Lower lobe of right lung (tissue), 2 donors: ENCODE measurements around the gene PALLD. TPM values are rescaled to one million over a fixed set of nuclear protein-coding genes. Genes with fewer than 3 reads are reported as not detected.

Source experiments
- ATAC-seq, 2 donors: fragments of 200-7000 bp; cut with Tn5 transposase; one replicate each; pipeline ENCODE4 v1.9.1; 2020 to 2022; ENCODE audit warnings: mild to moderate bottlenecking in 2 of 2, moderate library complexity in 2 of 2
- DNase-seq: peaks from one replicate; pipeline ENCODE4 v3.0.0-alpha.2; 2020
- H3K27ac ChIP-seq: fragments of 200-600 bp; one replicate; pipeline ENCODE4 v1.8.0; 2022
- H3K27me3 ChIP-seq: fragments of 200-600 bp; one replicate; pipeline ENCODE4 v1.8.0; 2022; ENCODE audit warnings: low read depth
- H3K36me3 ChIP-seq: fragments of 200-600 bp; one replicate; pipeline ENCODE4 v1.8.0; 2022; ENCODE audit warnings: mild to moderate bottlenecking
- H3K4me1 ChIP-seq: fragments of 200-600 bp; one replicate; pipeline ENCODE4 v1.8.0; 2022
- H3K4me3 ChIP-seq: fragments of 200-600 bp; one replicate; pipeline ENCODE4 v1.8.0; 2022; ENCODE audit warnings: mild to moderate bottlenecking
- H3K9me3 ChIP-seq: fragments of 200-600 bp; one replicate; pipeline ENCODE4 v1.8.0; 2022
- intact Hi-C: fragments of 100-400 bp; cut with DNase I; formaldehyde crosslinking; loops from one replicate; pipeline ENCODE4 v1.11.0; 2022
- total RNA-seq: library from RNA; stranded (reverse); fragmentation: NEBNext Ultra II Directional; extraction: Animal tissue kit (Norgen Biotek cat#: 25700); gene quantifications from one replicate; pipeline ENCODE4 v1.2.1, GENCODE V29; 2021
- TF ChIP-seq, protein P1 (sequence below): fragments of 200-600 bp; IDR thresholded peaks from one replicate; pipeline ENCODE4 v1.8.0; 2022; ENCODE audit warnings: antibody characterized with exemption, mild to moderate bottlenecking
- donor health status: DM: no; HTN: yes; CAD: no; lungs with severe emphysema.

Gene PALLD
- total RNA-seq, 1 donor from 2014 or later: 91.9 TPM

DNA sequence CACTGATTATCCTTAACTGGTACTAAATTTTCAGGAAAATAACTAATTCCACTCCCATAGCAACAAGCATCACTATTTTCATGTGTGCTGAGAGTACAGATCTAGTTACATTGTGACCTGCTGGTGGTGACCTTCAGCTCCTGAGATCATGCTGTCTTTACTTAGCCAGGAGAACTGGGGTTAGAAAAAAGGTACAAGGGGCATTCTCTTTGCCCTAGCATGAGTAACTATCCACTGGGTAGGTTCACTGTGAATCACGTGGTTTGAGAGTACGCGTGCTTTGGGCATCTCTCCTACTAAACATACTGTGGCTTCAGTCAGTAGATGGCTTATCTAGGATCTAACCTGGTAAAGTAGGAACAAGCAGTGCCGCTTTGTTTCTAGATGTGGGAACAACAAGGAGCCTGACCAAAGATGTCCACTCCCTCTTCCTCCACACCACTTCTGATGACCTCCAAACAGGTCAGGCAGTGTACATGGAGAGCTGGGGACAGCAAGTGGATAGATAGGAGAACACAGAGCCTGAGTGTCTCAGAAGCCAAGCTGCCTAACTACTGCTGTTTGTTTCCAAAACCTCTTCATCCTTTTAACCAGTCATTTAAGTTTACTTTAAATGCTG is 423.0 kb downstream of the PALLD start:
- DNase-seq: no peak
- Histone ChIP-seq H3K4me1 (no peaks in the 10 kb centered on the region), H3K27ac (no peak overlapping the region), H3K36me3 (peaks cover 56% of the 10 kb centered on the region), H3K9me3 (no peaks in the 10 kb centered on the region), H3K4me3 (no peak overlapping the region), H3K27me3 (no peaks in the 10 kb centered on the region)
- TF ChIP-seq, protein P1, sequence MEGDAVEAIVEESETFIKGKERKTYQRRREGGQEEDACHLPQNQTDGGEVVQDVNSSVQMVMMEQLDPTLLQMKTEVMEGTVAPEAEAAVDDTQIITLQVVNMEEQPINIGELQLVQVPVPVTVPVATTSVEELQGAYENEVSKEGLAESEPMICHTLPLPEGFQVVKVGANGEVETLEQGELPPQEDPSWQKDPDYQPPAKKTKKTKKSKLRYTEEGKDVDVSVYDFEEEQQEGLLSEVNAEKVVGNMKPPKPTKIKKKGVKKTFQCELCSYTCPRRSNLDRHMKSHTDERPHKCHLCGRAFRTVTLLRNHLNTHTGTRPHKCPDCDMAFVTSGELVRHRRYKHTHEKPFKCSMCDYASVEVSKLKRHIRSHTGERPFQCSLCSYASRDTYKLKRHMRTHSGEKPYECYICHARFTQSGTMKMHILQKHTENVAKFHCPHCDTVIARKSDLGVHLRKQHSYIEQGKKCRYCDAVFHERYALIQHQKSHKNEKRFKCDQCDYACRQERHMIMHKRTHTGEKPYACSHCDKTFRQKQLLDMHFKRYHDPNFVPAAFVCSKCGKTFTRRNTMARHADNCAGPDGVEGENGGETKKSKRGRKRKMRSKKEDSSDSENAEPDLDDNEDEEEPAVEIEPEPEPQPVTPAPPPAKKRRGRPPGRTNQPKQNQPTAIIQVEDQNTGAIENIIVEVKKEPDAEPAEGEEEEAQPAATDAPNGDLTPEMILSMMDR: no peak
- intact Hi-C loops: loop anchor here (5.0 kb wide), 1 partner anchor 572 kb away; no protein-coding TSS in a partner anchor
- peak in 1 of 2 donors; percentile 31 for ATAC-seq

DNA sequence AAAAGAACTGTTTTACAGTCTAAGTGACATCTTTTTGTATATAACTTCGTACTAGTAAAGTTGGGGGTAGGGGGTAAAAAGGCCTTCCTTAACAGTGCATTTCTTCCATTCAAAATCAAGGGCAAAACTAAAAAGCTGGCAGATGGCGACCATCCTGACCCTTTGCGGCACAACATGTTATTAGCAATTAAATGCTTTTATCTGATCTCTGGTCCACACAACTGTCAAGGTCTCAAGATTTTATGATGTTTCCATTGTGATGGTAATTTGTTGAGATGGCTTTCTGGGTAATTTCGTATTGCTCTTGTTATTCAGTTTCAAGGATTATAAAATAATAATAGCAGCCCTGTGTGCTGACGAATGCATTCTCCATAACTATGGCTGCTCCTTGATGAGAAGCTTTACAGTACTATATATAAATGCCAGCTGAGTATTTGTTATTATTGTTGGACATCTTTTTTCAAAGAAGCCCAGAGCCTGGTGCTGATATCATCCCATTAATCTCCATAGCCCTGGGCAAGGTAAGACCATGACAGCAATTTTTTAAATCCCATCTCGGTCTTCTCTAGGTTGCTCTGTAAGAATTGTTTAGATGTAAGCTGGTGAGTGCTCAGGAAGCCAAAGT is 423.7 kb downstream of the PALLD start:
- no peak for DNase-seq
- Histone ChIP-seq H3K9me3 (no peaks in the 10 kb centered on the region), H3K4me3 (no peak overlapping the region), H3K36me3 (peaks cover 60% of the 10 kb centered on the region), H3K4me1 (no peaks in the 10 kb centered on the region), H3K27me3 (no peaks in the 10 kb centered on the region), H3K27ac (no peak overlapping the region)
- intact Hi-C loops: loop anchor here (5.0 kb wide), 1 partner anchor 572 kb away; no protein-coding TSS in a partner anchor
- TF ChIP-seq, protein P1: no peak
- ATAC-seq: no peak

DNA sequence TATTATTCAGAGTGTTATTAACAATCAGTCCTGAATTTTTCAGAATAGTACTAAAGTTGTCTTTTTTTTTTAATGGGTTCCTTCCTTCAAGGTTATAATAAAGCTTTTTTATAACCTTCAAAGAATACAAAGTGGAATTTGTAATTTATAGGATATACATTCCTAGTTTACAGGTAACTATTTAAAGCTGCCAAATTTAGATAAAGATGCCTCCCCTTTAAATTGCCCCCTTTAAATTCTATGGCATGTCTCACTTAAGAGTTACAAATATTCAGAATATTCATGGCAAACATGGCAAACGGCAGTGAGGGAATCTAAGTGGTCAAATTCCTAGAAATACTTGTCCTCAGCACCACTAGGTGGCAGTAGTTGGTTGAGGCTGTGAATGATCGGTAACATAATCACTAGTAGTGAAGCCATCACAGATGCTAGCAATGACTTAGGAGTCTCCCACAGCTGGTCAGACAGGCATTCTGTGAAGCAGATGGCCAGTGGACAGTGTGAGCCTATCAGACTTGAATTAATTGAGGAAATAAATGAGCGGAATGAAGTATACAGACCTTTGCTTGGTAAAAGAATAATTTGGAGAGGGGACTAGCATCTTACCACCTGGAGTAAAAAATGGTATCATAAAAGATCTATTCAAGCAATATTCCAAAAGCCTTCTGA is 426.8 kb downstream of the PALLD start:
- Histone ChIP-seq H3K27ac (no peak overlapping the region), H3K27me3 (no peaks in the 10 kb centered on the region), H3K4me3 (no peak overlapping the region), H3K4me1 (no peaks in the 10 kb centered on the region), H3K9me3 (no peaks in the 10 kb centered on the region), H3K36me3 (peaks cover 81% of the 10 kb centered on the region)
- DNase-seq (no peak), ATAC-seq (peak; percentile 77 to 85)
- intact Hi-C loops: loop anchor here (5.0 kb wide), 1 partner anchor 569 kb away; no protein-coding TSS in a partner anchor
- TF ChIP-seq, protein P1: peak; percentile 81

DNA sequence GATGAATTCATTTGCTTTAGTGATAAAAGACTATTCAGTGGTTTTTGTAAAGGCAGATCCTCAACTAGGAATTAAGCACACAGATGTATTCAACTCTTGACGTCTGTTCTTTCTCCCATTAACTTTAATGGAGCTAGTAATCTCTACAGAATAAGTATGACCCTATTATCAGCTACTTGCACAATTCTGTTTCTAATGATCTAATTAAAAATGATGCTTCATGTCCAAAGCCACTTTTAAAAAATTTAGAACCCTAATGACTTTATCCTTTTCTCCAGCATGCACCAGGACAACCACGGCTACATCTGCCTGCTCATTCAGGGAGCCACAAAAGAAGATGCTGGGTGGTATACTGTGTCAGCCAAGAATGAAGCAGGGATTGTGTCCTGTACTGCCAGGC is 427.8 kb downstream of the PALLD start:
- no peaks in the 10 kb centered on the region for H3K9me3 ChIP-seq
- peaks cover 78% of the 10 kb centered on the region for H3K36me3 ChIP-seq
- ATAC-seq: no peak
- DNase-seq: no peak
- TF ChIP-seq, protein P1: no peak
- no peak overlapping the region for H3K4me3 ChIP-seq
- H3K27ac ChIP-seq: no peak overlapping the region
- no peaks in the 10 kb centered on the region for H3K4me1 ChIP-seq
- no peaks in the 10 kb centered on the region for H3K27me3 ChIP-seq
- intact Hi-C loops: loop anchor here (5.0 kb wide), 1 partner anchor 568 kb away; no protein-coding TSS in a partner anchor

DNA sequence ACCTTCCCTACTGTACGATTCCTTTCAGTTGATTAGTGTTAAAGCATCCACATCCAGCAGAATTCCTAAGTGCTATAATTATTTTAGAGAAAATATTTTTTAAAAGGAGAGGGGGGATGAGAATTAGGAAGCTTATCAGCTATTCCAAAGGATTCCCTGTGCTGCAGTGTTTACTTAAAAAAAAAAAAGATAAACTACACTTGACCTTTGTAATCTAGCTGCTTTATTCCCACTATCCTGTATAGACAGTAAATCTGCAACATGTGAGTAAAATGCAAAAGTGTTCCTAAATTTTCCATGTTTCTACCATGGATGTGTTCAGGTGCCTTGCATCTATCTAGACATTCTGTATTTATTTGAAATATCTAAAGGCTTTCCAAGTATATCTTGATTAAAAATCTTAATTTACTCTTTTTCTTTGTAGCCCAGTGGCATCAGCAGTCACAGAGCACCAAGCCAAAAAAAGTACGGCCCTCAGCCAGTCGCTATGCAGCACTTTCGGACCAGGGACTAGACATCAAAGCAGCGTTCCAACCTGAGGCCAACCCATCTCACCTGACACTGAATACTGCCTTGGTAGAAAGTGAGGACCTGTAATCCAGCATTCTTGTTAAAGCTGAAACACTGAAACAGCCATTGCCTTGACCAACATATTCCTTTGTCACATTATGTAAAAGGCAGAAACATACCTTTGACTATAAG is 429.1 kb downstream of the PALLD start:
- intact Hi-C loops: no loop called here

More for the DNA sequence above, 429.1 kb downstream of the PALLD start:
- TF ChIP-seq, protein P1: no peak
- no peak for DNase-seq
- Histone ChIP-seq H3K9me3 (no peaks in the 10 kb centered on the region), H3K4me1 (no peaks in the 10 kb centered on the region), H3K36me3 (peaks cover 68% of the 10 kb centered on the region), H3K4me3 (no peak overlapping the region), H3K27ac (no peak overlapping the region), H3K27me3 (no peaks in the 10 kb centered on the region)
- ATAC-seq: no peak
